HL-60/S4 treated with retinoic acid at 250 ng/mL for 4 days and 3 days (cell line): ENCODE results near the gene FAM177A1.

ENCODE experiments used
- in situ Hi-C: fragments of 300-500 bp; cut with MboI; formaldehyde crosslinking; loops from 2 replicates; pipeline ENCODE4 v1.7.0; 2022; ENCODE audit warnings: low sequenced_read_pairs

FAM177A1 gene

DNA sequence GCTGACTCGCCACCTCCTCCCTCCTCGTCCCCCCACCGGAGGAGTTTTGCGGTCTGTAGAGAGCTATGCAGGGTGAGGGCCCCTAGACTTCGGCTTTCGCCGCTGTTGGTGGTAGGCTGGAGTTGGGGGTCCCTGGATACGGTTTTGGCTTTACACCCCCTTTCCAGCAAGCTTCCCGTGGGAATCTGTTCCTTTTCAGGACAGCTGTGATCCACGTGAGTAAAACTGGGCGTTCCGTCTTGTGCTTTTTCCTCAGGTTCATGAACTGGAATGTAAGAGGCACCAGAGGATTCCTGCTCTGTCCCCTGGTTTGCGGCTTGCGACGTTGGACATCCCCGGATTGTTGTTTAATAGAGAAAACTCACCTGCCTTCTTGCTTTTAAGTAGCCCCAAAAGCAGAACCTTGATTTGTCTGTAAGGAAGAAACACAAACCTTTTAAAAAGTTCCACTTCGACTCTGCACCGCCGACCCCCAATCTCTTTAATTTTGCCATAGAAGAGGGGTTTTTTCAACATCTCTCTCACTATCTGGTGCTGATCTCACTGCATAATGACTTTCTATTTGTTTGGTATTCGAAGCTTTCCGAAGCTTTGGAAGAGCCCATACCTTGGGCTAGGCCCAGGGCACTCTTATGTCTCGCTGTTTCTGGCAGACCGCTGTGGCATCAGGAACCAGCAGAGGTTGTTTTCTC lies 76.8 kb downstream of the FAM177A1 start:
- in situ Hi-C loops = no loop called here

DNA sequence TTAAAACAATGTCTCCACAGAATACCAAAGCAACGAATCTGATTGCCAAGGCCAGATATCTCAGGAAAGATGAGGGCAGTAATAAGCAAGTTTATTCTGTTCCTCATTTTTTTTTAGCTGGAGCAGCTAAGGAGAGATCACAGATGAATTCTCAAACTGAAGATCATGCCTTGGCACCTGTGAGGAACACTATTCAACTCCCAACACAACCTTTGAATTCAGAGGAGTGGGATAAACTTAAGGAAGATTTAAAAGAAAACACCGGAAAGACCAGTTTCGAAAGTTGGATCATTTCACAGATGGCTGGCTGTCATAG lies 77.3 kb downstream of the FAM177A1 start:
- in situ Hi-C loops = no loop called here

DNA sequence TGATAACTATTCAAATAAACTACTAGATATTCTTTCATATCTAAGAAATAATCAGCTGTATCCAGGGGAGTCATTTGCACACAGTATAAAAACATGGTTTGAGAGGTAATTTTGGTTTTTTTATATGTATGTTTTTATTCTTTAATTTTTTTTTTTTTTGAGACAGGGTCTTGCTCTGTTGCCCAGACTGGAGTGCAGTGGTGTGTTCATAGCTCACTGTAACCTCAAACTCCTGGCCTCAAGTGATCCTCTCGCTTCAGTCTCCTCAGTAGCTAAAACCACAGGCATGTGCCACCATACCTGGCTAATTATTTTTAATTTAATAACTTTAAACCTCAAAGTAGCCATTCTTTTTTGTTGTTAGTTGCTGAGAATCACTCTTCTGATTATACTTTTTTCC lies 78.1 kb downstream of the FAM177A1 start:
- in situ Hi-C loops = no loop called here
